ENCODE data around the gene CEP41.
"Not testable (repeated sequence)": the region's sequence is repeated elsewhere in the genome, so short reads cannot be mapped to it uniquely, and the experiment has no call there.

The CEP41 gene

GRCh38 chr7:130386876-130387275 lies 53.9 kb downstream of the CEP41 start:
- no peak for DNase-seq (ENCODE audit: low read depth)

DNA sequence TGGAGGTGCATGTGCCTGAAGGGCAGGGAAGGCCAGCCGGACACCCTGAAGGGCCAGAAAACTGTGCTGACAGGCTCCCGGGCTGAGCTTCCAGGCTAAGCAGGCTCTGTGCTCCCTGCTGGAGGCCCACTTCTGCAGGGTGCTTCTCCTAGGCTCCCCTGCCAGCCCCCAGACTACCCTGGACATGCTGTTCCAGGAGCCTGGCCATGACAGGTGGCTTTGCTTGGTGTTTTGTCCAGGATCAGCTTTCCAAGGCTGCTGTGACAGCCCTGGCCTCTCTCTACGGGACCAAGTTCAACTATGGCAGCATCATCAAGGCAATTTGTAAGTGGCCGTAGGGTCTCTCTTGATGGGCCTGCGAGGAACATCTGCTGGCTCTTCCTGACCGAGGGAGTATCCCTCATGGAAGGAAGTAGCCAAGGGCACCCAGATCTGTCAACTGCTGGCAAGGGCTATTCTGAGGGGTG lies 55.2 kb downstream of the CEP41 start:
- DNase-seq (ENCODE audit: low read depth), result no peak

- no peak for DNase-seq (ENCODE audit: low read depth)
Measured at GRCh38 chr7:130384841-130385599, 55.8 kb downstream of the CEP41 start.

DNA sequence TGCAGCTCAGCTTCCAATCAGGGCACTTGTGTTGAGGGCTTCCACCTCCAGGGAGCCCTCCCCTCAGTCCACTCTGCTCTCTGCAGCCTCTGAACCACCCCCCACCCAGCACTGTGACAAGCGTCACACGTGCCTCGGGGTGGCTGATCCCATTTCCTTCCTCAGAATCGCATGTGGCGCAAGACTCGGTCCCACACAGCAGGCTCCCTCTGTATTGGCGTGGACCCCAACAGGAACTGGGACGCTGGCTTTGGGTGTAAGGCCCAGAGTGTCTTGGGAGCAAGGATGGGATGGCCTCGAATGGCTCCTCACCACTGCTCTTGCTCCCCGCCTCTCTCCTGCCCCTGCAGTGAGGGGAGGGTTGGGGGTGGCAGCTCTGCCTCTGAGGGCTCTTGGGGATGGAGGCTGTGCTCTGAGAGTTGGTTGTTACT lies 56.4 kb downstream of the CEP41 start:
- DNase-seq (ENCODE audit: low read depth), result no peak

DNA sequence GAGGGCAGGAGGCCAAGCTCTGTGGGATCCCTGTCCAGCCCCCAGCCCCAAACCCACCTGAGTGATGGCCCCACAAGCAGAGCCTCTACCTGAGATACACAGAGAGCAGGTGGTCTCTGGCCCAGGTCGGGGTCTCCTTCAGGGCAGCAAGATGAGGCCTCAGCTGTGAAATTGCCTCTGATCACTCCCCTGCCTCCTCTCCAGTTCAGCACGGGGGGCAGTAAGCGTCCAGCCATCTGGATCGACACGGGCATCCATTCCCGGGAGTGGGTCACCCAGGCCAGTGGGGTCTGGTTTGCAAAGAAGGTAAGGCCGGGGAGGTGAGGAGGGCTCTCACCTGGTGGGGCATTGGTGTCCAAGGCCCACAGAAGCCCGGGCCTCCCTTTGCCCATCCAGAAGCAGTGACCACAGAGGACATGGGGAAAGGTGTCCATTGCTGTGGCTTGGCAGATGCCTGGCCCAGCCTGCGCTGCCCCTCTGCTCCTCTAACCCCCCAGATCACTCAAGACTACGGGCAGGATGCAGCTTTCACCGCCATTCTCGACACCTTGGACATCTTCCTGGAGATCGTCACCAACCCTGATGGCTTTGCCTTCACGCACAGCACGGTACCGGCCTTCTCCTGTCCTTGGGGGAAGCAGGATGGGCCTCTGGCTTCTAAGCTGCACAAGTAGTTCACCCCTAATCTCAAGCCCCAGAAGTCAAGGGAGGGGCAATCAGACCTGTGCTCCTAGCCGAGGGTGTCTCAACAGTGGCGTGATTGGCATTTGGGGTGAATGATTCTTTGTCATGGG lies 57.4 kb downstream of the CEP41 start:
- no peak for DNase-seq (ENCODE audit: low read depth)

GRCh38 chr7:130381468-130382312 lies 59.1 kb downstream of the CEP41 start:
- DNase-seq (ENCODE audit: low read depth), result no peak

DNA sequence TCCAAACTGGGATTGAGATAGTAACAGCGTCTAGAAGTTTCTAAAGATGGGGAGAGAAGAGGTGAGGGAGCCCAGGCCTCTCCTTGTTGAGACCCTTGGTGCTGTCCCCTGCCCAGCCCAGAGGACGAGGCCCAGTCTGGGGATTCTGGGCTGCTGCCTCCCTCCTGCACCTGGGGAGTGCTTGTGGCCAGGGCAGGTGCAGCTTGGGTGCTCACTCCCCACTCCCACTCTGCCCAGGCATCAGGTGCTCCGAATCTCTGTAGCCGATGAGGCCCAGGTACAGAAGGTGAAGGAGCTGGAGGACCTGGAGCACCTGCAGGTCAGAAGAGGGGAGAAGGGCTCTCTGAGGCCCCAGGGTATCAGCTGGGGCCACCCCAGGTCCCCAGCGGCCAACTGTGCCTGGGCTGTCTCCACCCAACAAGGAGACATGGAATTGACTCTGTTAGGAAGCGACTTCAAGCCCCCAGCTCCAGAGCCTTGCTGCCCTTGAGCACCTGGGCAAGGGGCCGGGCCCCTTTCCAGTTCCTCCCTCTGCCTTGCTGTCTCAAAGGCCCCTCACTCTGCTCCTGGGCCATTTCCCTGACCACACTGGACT lies 59.9 kb downstream of the CEP41 start:
- no peak for DNase-seq (ENCODE audit: low read depth)

GRCh38 chr7:130379921-130380860 lies 60.6 kb downstream of the CEP41 start, which contains the start of gene CPA1:
TSS of gene CPA1 (plus strand) at chr7:130380494. CDS start at chr7:130380521, 27 bp downstream.
- DNase-seq (ENCODE audit: low read depth), result no peak

GRCh38 chr7:130379532-130379920 lies 61.3 kb downstream of the CEP41 start:
- DNase-seq (ENCODE audit: low read depth), result no peak

DNA sequence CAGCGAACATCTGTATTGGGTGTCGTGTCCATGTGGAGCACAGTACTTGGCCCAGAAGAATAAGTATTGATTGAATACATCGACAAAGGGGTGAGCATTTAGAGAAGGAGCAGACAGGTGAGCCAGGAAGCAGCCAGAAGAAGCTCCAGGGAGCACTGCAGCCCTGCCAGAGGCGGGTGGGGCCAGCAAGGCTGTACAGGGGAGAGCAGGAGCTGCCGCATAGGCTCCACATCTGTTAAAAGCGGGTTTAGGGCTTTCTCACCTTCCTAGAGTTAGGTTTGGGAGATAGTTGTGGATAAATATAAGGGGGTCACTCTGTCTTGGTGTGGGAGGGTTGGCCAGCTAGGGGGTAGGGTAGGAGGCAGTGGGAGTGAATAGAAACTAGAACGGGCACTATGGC lies 61.8 kb downstream of the CEP41 start:
- no peak for DNase-seq (ENCODE audit: low read depth)

DNA sequence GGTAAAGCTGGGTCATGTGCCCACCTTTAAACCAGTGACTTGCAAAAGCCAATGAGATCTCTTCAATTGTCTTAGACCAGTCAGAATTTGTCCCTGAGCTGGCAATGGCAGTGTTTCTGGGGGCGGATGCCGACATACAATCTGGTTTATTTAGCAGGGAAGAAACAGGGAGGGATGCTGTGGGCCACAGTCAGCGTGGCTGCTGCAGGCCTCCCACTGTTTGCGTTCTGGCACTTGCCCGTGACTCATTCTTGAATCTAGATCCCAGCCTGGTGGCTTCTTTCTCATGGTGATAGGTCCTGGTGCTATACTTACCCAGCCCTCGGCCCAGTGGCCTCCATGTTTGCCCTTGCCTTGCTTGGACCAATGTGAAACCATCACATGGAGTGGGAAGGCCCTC lies 63.6 kb downstream of the CEP41 start:
- no peak for DNase-seq (ENCODE audit: low read depth)

GRCh38 chr7:130376461-130376860 lies 64.4 kb downstream of the CEP41 start:
- not testable (repeated sequence) for DNase-seq (ENCODE audit: low read depth)

- no peak for DNase-seq (ENCODE audit: low read depth)
Measured at GRCh38 chr7:130374507-130374906, 66.3 kb downstream of the CEP41 start.

GRCh38 chr7:130372402-130373165 lies 68.2 kb downstream of the CEP41 start:
- no peak for DNase-seq (ENCODE audit: low read depth)

DNA sequence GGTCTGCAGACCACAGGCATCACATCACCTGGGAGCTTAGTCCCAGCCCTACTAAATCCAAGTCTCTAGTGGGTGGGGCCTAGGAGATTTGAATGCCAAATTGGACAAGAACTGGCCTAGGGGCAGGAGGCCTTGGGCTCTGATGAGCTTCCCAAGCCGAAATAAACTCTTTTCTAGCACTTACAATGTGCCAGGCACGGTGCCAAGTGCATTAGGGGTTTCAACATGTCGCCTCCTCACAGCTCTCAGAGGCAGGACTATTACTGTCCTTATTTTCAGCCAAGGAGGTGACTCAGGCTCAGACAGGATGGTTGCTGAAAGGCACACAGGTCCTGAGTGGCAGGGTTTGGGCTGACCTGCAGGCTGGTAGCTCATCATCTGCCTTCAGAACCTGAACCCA lies 69.8 kb downstream of the CEP41 start:
- DNase-seq (ENCODE audit: low read depth), result no peak

- DNase-seq (ENCODE audit: low read depth), result no peak
Measured at GRCh38 chr7:130369831-130370550, 70.8 kb downstream of the CEP41 start.

DNA sequence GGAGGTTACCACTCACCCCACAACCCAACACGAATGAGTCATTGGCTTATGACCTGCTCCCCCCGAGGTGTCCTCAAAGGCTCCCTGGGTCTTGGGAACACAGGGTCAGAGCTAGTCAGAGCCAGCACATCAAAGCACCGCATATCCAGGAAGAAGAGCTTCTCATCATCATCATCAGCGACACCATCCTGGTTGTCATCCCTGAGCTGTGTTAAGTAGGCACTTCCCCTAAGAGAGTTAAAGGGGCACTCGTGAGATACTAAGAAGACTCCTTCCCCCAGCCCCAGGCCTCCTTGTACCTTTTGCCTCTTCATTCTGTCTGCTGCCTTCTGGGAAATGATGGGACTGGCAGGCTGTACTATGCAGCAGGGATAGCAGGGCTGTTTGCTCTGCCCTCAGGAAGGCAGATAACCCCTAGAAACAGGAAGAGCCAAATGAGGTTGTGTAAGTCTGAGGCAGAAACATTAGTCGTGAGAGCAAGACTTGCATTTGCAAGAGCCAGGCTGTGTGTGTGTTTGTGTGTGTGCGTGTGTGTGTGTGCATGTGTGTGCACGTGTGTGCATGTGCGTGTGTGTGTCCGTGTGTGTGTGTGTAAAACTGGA lies 71.6 kb downstream of the CEP41 start:
- DNase-seq (ENCODE audit: low read depth), result no peak

- no peak for DNase-seq (ENCODE audit: low read depth)
Measured at GRCh38 chr7:130367836-130368746, 72.7 kb downstream of the CEP41 start.

Measured in stimulated activated CD8-positive, alpha-beta memory T cell treated with anti-CD3 and anti-CD28 coated beads, Interleukin-12 subunit alpha, Interleukin-12 subunit beta, amount 100 ng/mL, for 1 hour (primary cell).